Activated T-cell treated with anti-CD3 and anti-CD28 coated beads, Interleukin-2, amount 50 U/mL, for 48 hours (primary cell): ENCODE measurements around the gene ANGPT4.

Source experiments
- DNase-seq, 2 experiments: peaks; one replicate each; pipeline ENCODE4 v3.0.0-alpha.2; 2020

The ANGPT4 gene, protein sequence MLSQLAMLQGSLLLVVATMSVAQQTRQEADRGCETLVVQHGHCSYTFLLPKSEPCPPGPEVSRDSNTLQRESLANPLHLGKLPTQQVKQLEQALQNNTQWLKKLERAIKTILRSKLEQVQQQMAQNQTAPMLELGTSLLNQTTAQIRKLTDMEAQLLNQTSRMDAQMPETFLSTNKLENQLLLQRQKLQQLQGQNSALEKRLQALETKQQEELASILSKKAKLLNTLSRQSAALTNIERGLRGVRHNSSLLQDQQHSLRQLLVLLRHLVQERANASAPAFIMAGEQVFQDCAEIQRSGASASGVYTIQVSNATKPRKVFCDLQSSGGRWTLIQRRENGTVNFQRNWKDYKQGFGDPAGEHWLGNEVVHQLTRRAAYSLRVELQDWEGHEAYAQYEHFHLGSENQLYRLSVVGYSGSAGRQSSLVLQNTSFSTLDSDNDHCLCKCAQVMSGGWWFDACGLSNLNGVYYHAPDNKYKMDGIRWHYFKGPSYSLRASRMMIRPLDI

GRCh38 chr20:916125-916799, at the start of gene ANGPT4:
Gene ANGPT4, minus strand, starts transcription at chr20:916334. Its CDS starts 120 bp downstream, at chr20:916214.
- no peak for DNase-seq

GRCh38 chr20:963795-964194, 47.7 kb upstream of the ANGPT4 start:
- no peak for DNase-seq

DNA sequence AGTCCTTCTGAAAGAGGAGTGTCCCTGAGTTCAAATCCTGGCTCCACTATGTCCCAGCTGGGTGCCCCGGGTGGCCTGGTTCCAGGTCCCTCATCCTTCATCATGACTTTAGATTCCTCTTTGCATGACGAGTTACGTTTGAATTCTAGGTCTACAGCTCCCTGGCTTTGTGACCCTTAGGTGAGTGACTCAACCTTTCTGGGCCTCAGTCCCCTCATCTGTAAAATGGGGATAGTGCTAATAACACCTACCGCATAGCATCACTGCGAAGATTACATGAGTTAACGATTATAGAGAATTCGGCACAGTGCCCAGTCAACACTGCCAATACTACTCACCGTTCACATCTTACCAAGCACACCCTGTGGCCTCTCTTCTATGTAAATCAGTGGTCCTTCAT, 46.5 kb upstream of the ANGPT4 start:
- no peak for DNase-seq

DNA sequence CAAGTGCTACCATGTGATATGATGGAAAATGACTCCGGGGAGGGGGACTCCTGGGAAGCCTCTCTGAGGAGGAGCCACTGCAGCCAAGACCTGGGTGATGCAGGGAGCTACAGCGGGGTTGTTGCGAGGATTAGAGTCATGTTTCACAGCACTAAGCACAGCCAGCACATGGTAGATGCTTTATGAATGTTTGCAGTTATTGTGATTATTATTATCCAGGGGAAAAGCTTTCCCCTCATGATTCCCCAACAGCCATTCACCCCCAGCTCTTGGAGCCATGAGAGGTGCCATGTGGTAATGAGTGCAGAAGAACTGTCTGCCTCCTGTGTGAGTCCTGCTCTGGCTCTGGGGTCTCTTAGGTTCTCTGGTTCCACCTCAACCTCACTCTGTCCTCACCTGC, 46.1 kb upstream of the ANGPT4 start:
- DNase-seq: no peak

DNA sequence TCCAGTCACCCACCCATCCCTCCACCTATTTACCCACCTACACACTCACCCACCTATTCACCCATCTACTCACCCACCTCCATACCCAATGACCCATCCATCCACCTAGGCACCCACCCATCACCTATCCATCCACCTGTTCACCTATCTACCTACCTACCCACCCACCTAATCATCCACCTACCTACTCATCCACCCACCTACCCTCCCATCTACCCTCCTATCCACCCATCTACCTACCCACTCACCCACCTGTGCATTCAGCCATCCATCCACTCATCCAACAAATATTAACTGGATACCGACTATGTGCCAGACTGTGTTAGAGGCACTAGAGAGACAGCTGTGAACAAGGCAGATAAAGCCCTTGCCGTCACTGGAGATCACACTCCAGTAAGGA, 45.6 kb upstream of the ANGPT4 start:
- DNase-seq: no peak

DNA sequence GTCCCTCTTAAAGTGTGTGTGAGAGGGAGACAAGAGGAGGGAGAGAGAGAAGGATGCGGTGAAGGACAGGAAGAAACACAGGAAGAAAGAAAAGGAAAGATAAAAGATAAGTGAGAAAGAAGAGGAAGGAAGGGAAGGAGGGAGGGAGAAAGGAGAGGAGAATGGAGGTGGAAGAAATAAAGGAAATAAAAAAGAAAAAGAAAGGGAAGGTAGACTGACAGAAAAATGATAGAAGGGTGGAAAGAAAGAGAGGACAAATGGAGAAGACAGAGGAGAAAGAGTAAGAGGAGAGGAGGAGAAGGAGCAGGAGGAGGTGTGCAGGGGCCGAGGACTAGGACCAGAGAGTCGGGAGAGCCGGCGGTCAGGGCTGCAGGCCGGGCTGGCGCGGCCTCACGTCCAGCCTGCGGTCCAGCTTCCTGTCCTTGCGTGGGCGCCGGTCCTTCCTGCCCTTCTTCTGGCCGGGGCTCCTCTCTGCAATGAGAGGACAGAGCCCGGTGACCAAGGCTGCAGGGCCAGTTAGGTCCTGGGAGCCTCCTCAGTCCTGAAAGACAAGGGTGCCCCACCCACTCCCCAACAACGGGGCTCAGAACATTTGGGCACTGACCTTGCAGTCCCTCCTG, 44.0 kb upstream of the ANGPT4 start:
- no peak for DNase-seq

GRCh38 chr20:958936-959815, 43.0 kb upstream of the ANGPT4 start:
- no peak for DNase-seq

- DNase-seq: no peak
Observed at GRCh38 chr20:957544-957943, 41.4 kb upstream of the ANGPT4 start.

DNA sequence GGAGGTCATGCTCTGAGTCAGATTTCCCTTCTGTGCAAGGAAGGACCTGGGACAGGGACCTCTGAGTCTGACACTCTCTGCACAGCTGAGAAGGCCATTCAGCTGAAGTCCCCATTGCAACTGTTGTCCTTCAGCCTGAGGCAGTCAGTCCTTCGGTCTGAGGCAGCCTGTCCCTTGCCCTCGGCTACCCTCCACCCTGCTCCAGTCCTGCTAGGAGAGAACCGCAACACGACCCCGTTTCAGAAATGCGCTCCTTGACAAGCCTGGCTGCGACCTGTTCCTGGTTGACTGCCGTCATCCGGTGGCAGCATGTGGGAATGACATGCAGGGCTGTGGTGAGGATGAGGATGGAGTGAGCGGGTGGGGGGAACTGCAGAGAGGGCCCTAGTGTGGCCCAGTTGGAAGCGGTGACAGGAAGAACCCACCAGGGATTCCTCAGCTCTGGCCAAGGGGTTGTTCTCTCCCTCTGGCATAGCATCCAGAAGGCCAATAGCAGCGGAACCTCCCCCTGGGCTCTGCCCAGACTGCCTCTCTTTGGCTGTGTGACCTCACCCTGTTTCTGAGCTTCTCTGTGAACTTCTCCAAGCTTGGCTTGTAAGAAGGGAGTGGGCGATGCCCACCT, 40.3 kb upstream of the ANGPT4 start:
- peak; percentile 86 to 89 for DNase-seq

DNA sequence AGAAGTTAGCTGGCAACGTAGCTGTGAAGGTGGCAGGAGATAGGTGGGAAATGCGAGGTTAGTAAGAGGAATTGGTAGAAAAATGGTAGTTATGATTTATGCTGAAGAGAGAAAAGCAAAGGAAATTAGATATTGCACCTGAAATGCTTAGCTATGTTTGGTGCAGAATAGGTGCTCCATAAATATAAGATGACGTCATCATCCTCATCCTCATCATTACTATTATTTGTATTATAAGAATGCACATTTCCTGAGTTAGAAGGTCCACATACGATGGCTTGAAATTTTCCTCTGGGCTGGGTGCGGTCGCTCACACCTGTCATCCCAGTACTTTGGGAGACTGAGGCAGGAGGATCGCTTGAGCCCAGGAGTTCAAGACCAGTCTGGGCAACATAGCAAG, 39.5 kb upstream of the ANGPT4 start:
- DNase-seq: no peak

DNA sequence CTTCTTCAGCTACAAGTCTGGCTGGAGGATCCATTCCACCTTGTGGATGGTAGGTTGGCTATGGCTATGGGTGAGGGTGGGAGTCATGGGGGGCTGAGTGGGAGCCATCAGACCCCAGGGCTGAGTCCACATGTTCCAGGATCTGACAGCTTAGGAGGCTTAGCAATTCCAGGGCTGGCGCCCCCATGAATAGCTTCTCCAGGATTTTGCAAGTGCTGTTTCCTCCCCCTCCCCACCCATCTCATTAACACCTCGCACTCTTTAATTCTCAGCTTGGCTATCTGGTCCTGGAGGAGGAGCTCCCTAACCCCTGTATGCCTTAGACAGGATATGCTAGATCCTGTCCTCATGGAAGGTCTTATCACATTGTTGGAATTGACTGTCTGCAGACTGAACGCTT, 39.0 kb upstream of the ANGPT4 start:
- no peak for DNase-seq

DNA sequence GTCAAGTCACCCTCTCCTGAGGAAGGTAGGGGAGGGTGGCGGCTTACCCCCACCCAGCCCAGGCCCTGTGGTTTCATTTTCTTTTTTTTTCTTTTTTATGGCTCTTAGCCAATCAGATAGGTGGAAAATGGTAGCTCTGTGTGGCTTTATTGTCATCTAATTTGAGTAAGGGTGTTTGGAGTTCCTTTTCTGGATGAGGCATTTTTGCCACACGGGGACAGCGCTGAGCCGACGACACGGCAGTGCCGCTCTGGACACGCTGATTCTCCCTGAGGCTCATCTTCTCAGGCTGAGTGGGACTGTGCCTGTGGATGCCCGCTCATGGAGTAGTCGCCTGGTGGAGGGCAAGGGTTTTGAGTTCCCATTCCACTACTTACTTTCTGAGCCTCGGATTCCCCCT, 37.6 kb upstream of the ANGPT4 start:
- no peak for DNase-seq

DNA sequence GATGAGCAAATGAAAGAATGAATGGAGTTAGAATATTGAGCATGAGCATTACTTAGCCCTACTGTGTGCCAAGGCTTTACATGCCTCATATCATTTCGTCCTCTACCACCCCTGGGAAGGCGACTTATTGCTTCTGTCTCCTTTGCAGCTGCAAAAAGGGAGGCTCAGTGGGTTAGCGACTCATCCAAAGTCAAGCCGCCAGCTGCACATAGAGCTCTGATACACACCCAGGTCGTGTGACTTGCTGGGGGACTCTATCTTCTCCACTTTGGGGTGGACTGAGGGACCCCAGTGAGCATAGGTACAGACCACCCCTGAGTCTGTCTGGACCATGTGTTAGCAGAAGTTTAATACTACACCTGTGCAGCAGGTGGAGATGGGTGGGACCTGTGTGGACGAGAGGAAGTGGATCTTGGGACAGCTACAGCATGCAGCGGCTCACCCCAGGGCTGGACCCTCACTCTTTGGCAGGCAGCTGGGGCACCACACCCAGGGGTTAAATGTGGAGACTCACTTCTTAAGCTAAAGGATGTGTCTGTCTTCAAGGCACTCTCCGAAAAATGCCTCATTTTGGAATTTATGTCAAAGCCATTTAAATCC, 36.2 kb upstream of the ANGPT4 start:
- no peak for DNase-seq

DNA sequence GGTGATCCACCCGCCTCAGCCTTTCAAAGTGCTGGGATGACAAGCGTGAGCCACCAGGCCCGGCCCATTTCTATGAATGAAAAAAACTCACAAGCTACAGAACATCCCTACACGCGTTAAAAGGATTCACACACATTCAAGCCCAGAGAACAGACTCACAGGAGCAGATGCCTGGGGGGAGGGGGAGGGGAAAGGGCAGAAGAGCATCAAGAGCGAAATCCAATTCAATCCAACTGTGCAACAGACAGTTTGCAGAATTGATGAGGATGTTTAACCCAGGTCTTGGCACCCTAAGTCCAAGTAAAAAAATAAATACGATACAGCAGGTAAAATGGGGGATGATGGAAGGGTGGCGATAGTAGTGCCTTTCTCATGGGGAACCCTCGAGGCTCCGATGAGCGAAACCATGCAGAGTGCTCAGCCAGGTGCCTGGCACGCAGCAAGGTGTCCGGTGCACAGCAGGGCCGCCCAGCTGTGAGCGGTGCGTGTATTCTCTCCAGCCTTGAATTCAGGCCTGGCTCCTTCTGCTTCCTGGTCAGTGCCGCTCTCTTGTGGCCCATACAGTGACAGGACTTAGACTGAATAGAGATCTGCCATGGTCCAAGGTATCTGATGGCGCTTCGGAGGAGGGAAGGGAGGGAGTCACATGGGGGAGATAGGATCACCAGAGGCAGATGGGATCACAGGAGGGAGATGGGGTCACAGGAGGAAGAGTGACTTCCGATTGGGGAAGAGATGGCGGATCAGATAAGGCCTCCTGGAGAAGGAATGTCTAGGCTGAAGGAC, 35.4 kb upstream of the ANGPT4 start:
- DNase-seq: no peak

GRCh38 chr20:949717-950116, 33.6 kb upstream of the ANGPT4 start:
- no peak for DNase-seq

DNA sequence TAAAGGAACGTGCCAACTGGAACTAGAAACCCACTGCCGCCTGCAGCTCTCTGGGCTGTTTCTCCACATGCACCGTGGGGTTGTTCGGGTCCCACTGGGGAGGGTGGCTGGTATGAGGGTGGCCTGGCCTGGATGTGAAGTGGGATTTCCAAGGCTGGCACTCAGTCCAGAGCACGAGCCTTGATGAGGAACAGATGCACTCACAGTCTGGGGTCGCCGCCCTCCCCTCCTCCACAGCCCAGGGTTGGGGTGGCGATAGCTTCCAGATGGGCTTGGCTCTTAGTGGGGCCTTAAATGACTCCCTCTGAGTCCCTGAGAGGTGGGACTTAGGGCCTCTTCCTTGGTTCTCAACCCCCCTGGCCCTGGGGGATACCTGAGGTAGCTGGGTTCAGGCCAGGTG, 30.7 kb upstream of the ANGPT4 start:
- no peak for DNase-seq

DNA sequence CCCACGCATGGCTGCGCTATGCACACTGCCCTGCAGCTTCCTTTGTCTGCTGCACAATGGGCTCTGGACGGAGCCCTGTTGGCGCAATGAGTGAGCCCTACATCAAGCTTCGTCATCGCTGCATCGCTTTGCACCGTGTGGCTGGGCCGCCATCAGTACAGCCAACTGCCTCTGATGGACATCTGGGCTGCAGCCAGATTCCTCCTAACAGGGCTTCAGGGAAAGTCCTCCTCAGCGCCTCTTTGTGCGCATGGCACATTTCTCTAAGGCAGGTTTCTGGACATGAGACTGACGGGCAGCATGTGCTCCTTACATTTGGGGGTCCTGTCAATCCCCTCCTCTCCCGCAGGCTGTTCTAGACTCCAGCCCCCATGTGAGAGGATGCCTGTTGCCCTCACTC, 29.7 kb upstream of the ANGPT4 start:
- no peak for DNase-seq

GRCh38 chr20:944774-945410, 28.8 kb upstream of the ANGPT4 start:
- DNase-seq: no peak

DNA sequence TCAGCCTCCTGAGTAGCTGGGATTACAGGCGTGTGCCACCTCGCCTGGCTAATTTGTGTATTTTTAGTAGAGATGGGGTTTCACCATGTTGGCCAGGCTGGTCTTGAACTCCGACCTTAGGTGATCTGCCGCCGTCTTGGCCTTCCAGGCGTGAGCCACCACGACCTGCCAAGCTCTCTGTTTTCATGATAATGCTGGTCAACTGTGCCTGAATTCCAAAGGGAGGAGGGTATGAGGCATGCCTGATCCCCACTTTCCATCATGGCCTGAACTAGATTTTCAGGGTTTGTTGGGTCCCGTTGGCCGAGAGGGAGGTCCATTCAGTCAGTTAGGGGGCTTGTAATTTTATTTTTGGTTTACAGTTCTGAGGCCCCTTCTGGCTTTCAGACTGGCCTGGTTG, 28.0 kb upstream of the ANGPT4 start:
- no peak for DNase-seq

DNA sequence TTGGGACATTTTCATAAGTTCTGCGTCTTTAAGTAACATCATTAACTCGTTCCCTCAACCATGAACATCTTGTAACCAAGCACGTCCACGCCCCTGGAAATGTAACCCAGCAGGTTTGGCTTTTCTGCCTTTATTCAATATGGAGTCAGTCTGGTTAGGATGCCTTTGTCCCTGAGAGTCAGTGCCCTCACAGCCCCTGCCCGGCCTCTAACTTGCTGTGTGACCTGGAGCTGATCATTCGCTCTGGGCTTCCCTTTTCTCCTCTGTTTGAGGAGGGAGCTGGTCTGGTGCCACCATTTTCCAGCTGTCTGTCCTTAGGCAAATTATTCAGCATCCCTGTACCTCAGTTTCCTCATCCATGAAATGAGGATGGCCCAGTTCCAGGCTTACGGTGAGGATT, 26.5 kb upstream of the ANGPT4 start:
- DNase-seq: no peak

DNA sequence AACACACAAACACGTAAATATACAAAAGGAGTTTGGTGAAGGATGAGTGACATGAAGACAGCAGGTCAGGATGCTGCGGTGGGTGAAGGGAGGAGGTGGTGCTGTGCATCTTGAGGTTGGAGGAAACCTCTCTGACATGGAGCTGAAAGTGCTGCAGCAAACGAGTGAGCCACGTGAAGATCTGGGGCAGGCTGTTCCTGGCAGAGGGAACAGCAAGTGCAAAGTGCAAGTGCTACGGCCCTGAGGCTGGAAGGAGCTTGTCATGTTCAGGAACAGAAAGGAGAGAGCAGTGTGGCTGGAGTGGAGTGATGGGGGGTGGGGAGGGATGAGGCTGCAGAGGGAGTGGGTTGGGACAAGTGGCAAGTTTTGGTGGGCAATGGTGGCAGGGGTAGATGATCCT, 24.8 kb upstream of the ANGPT4 start:
- DNase-seq: no peak
